H1 (cell line): ENCODE data around the gene TSPAN33. TPM values are rescaled to one million over a fixed set of nuclear protein-coding genes. Genes with fewer than 3 reads are reported as not detected.

Experiments used
- CTCF ChIA-PET: fragments of 300-600 bp; sonication (Branson Sonifier 250); formaldehyde crosslinking; loops from one replicate; lab custom pipeline; 2021; ENCODE audit not compliant: partially characterized antibody; lab: Charles Lee
- POLR2A ChIA-PET: fragments of 300-600 bp; sonication (Branson Sonifier 250); formaldehyde crosslinking; loops from one replicate; lab custom pipeline; 2021; ENCODE audit warnings: inconsistent platforms; ENCODE audit not compliant: partially characterized antibody; lab: Charles Lee
- DNase-seq, 2 experiments: peaks; one replicate each; pipeline versions ENCODE4 v3.0.0 to v3.0.0-alpha.2; 2010 to 2022; ENCODE audit warnings: low spot score in 2 of 2, low read depth in 1 of 2, mixed read lengths in 1 of 2
- FAIRE-seq: peaks from 2 replicates; lab custom pipeline; 2011; peaks lifted over from hg19 to GRCh38; lab: Jason Lieb, UNC
- H2AFZ ChIP-seq: 2 replicates; pipeline ENCODE4 v1.8.1; 2012; ENCODE audit warnings: low read length, inconsistent platforms
- H2AK5ac ChIP-seq: 2 replicates; pipeline ENCODE4 v1.6.1; 2013; ENCODE audit warnings: low read depth, low read length
- H2BK120ac ChIP-seq: replicated peaks from 2 replicates; pipeline ENCODE3; 2013; ENCODE audit warnings: low read depth, low read length, inconsistent platforms
- H2BK12ac ChIP-seq: 2 replicates; pipeline ENCODE4 v1.6.1; 2013; ENCODE audit warnings: low read depth, low read length
- H2BK15ac ChIP-seq: 2 replicates; pipeline ENCODE4 v1.6.1; 2013; ENCODE audit warnings: low read length
- H2BK20ac ChIP-seq: 2 replicates; pipeline ENCODE4 v1.6.1; 2013; ENCODE audit warnings: low read length
- H2BK5ac ChIP-seq: 2 replicates; pipeline ENCODE4 v1.6.1; 2013; ENCODE audit warnings: low read depth, low read length
- H3K14ac ChIP-seq: 2 replicates; pipeline ENCODE4 v1.6.1; 2013; ENCODE audit warnings: inconsistent platforms; ENCODE audit not compliant: insufficient read length
- H3K18ac ChIP-seq: 2 replicates; pipeline ENCODE4 v1.6.1; 2013; ENCODE audit warnings: low read length; ENCODE audit errors: extremely low read depth
- H3K23ac ChIP-seq: 2 replicates; pipeline ENCODE4 v1.6.1; 2013; ENCODE audit warnings: inconsistent platforms; ENCODE audit not compliant: insufficient read length
- H3K23me2 ChIP-seq: 2 replicates; pipeline ENCODE4 v1.6.1; 2013; ENCODE audit warnings: low read depth, low read length
- H3K27ac ChIP-seq: 2 replicates; pipeline ENCODE4 v1.6.1; 2011; ENCODE audit warnings: low read depth, low read length, inconsistent platforms
- H3K27me3 ChIP-seq, 4 experiments: replicated peaks in 1 of 4; 1 replicate in 1 of 4; 2 replicates in 3 of 4; pipeline versions ENCODE4 v1.6.1 to v1.8.1; 2011 to 2013; ENCODE audit warnings: low read length in 3 of 4, mild to moderate bottlenecking in 3 of 4, inconsistent platforms in 2 of 4, mixed read lengths in 2 of 4, moderate library complexity in 1 of 4; ENCODE audit not compliant: control insufficient read depth in 3 of 4, insufficient read depth in 3 of 4; ENCODE audit errors: extremely low read depth in 1 of 4
- H3K36me3 ChIP-seq, 4 experiments: 2 replicates each; pipeline versions ENCODE4 v1.6.1 to v1.8.1; 2011 to 2013; ENCODE audit warnings: mild to moderate bottlenecking in 4 of 4, low read length in 3 of 4, moderate library complexity in 2 of 4, control low read depth in 1 of 4, inconsistent platforms in 1 of 4; ENCODE audit not compliant: insufficient read depth in 4 of 4, control insufficient read depth in 2 of 4
- H3K4ac ChIP-seq: replicated peaks from 2 replicates; pipeline ENCODE3; 2013; ENCODE audit warnings: low read length, low read depth, mixed read lengths, inconsistent platforms; ENCODE audit not compliant: insufficient read length
- H3K4me1 ChIP-seq, 4 experiments: replicated peaks in 1 of 4; 1 replicate in 1 of 4; 2 replicates in 3 of 4; pipeline versions ENCODE4 v1.6.1 to v1.8.1; 2011 to 2013; ENCODE audit warnings: low read length in 3 of 4, inconsistent platforms in 2 of 4, mixed read lengths in 1 of 4; ENCODE audit not compliant: insufficient read depth in 4 of 4, control insufficient read depth in 3 of 4
- H3K4me2 ChIP-seq, 2 experiments: 2 replicates each; pipeline versions ENCODE4 v1.6.1 to v1.8.1; 2011 to 2013; ENCODE audit warnings: low read depth in 2 of 2, low read length in 2 of 2, control low read depth in 1 of 2, inconsistent platforms in 1 of 2, mild to moderate bottlenecking in 1 of 2; ENCODE audit not compliant: insufficient read depth in 1 of 2
- H3K4me3 ChIP-seq, 4 experiments: fragments of 200-600, 300-600 bp in 1 of 4; sonication (generic), shearing (Covaris generic), sonication (Bioruptor Twin) in 1 of 4; 2 replicates each; pipeline versions ENCODE4 v1.5.1 to v1.8.1; 2011 to 2016; ENCODE audit warnings: low read length in 4 of 4, low read depth in 3 of 4, control low read depth in 2 of 4, inconsistent platforms in 2 of 4, mild to moderate bottlenecking in 2 of 4, mixed read lengths in 1 of 4, moderate library complexity in 1 of 4; ENCODE audit not compliant: insufficient read depth in 2 of 4; ENCODE audit errors: extremely low read depth in 1 of 4
- H3K56ac ChIP-seq: replicated peaks from 2 replicates; pipeline ENCODE3; 2013; ENCODE audit warnings: low read depth, mild to moderate bottlenecking, mixed read lengths, low read length, inconsistent platforms; ENCODE audit not compliant: insufficient read length
- H3K79me1 ChIP-seq: 2 replicates; pipeline ENCODE4 v1.6.1; 2013; ENCODE audit warnings: low read depth, low read length, control low read depth
- H3K79me2 ChIP-seq, 2 experiments: 2 replicates each; pipeline versions ENCODE4 v1.6.1 to v1.8.1; 2012 to 2013; ENCODE audit warnings: low read length in 2 of 2, mild to moderate bottlenecking in 2 of 2, inconsistent platforms in 1 of 2; ENCODE audit not compliant: insufficient read depth in 2 of 2, control insufficient read depth in 1 of 2
- H3K9ac ChIP-seq, 4 experiments: replicated peaks in 1 of 4; 1 replicate in 1 of 4; 2 replicates in 3 of 4; pipeline versions ENCODE4 v1.6.1 to v1.8.1; 2011 to 2013; ENCODE audit warnings: low read depth in 3 of 4, low read length in 3 of 4, control low read depth in 2 of 4, mild to moderate bottlenecking in 2 of 4, moderate library complexity in 2 of 4, inconsistent platforms in 1 of 4; ENCODE audit errors: extremely low read depth in 1 of 4
- H3K9me3 ChIP-seq, 2 experiments: 2 replicates each; pipeline versions ENCODE4 v1.6.1 to v1.8.1; 2012 to 2013; ENCODE audit warnings: mild to moderate bottlenecking in 2 of 2, moderate library complexity in 2 of 2, control low read depth in 1 of 2, inconsistent platforms in 1 of 2, low read depth in 1 of 2, low read length in 1 of 2, mixed read lengths in 1 of 2; ENCODE audit not compliant: insufficient read depth in 2 of 2
- H4K20me1 ChIP-seq, 2 experiments: replicated peaks in 1 of 2; 2 replicates each; pipeline versions ENCODE3 to v1.8.1; 2011 to 2013; ENCODE audit warnings: inconsistent platforms in 2 of 2, low read length in 2 of 2, mild to moderate bottlenecking in 1 of 2; ENCODE audit not compliant: insufficient read depth in 2 of 2, control insufficient read depth in 1 of 2
- H4K5ac ChIP-seq: 2 replicates; pipeline ENCODE4 v1.6.1; 2013; ENCODE audit warnings: low read length, low read depth, mixed read lengths, inconsistent platforms; ENCODE audit not compliant: insufficient read length
- H4K8ac ChIP-seq: 2 replicates; pipeline ENCODE4 v1.8.0; 2013; ENCODE audit warnings: mild to moderate bottlenecking, moderate library complexity, low read length, inconsistent platforms; ENCODE audit not compliant: insufficient read depth; ENCODE audit errors: extremely low read depth
- H4K91ac ChIP-seq: replicated peaks from 2 replicates; pipeline ENCODE3; 2013; ENCODE audit warnings: low read length, mixed read lengths, inconsistent platforms; ENCODE audit not compliant: insufficient read length
- BRCA1 ChIP-seq: IDR thresholded peaks from 2 replicates; pipeline ENCODE4 v1.6.1; 2012; ENCODE audit warnings: low read depth, low read length, improper control_type of control experiment
- EP300 ChIP-seq, 2 experiments: IDR thresholded peaks; 1 replicate in 1 of 2; 2 replicates in 1 of 2; pipeline ENCODE4 v1.6.1; 2011 to 2012; ENCODE audit warnings: low read depth in 2 of 2, low read length in 2 of 2, mild to moderate bottlenecking in 2 of 2, borderline replicate concordance in 1 of 2, inconsistent platforms in 1 of 2, moderate library complexity in 1 of 2
- WGBS, 2 experiments: shearing (Covaris generic) in 1 of 2; methylation state at CpG; one replicate each; pipeline versions ENCODE4 v1.1.6 to v1.1.7; 2013 to 2015; ENCODE audit warnings: low lambda C conversion rate in 2 of 2, mixed read lengths in 2 of 2, inconsistent platforms in 1 of 2, low coverage in 1 of 2, missing lambda C conversion rate in 1 of 2; ENCODE audit not compliant: insufficient replicate concordance in 2 of 2, insufficient coverage in 1 of 2, insufficient read length in 1 of 2; ENCODE audit errors: extremely low coverage in 1 of 2, missing lambda C conversion rate in 1 of 2; 5-methylcytosine and 5-hydroxymethylcytosine counted together
- polyA plus RNA-seq, 7 experiments: library from polyadenylated mRNA; depleted of rRNA in 3 of 7; stranded (reverse) in 5 of 7; unstranded in 2 of 7; fragments of >200 nt in 5 of 7; fragments of 200-250 nt in 2 of 7; gene quantifications; 1 replicate in 5 of 7; 2 replicates in 1 of 7; 4 replicates in 1 of 7; pipeline versions ENCODE4 v1.2.1 to v1.2.3, GENCODE V29; 2011 to 2013; ENCODE audit warnings: missing spikeins in 2 of 7, mixed read lengths in 2 of 7
- total RNA-seq: library from RNA; stranded (reverse); fragmentation: NEBNext Ultra II Directional; extraction: Animal tissue kit (Norgen Biotek cat#: 25700); gene quantifications from 2 replicates; pipeline ENCODE4 v1.2.1, GENCODE V29; 2021

The TSPAN33 gene
- total and polyA plus RNA-seq, 2 of the 8 experiments (the other 6 are each of a cell fraction or from before 2014, with no cell fraction given), result 42.8 to 47.1 TPM

DNA sequence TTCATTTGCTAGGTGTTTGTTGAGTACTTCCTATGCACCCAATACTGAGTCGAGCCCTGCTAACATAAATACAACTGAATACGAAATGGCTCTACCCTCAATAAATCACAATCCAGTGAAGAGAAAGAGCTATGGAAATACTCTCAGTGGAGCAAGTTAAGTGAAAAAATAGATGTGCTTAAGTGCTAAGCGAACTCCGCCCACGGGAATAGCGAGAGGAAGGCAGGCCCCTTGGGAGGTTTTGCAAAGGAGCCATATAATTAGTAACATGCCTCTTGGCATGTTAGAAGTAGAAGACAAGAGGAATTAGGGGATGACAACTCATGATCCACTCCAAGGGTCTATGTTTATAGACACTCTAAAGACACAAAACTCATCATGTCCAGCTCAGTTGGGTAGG lies 42.8 kb upstream of the TSPAN33 start:
- H3K36me3 ChIP-seq, result no peaks in the 10 kb centered on the region
- no peaks in the 10 kb centered on the region for H3K79me2 ChIP-seq
- H3K79me1 ChIP-seq, result no peaks in the 10 kb centered on the region
- no peak overlapping the region for H3K27ac ChIP-seq
- H4K8ac ChIP-seq, result no peak overlapping the region
- no peak overlapping the region for H3K23ac ChIP-seq
- no peaks in the 10 kb centered on the region for H3K4me1 ChIP-seq
- no peak overlapping the region for H3K18ac ChIP-seq
- no peak overlapping the region for H3K4me3 ChIP-seq
- no peak overlapping the region for H2AK5ac ChIP-seq
- H3K9ac ChIP-seq, result no peak overlapping the region
- FAIRE-seq (no peak), DNase-seq (no peak)
- H2BK120ac ChIP-seq, result no peak overlapping the region
- 87% methylated on average over 6 of the region's 6 CpGs; no CpG with 5 or more reads in 1 of the 2 experiments for WGBS, 2 experiments
- ChIA-PET CTCF (interaction anchor here (0.6 to 3.6 kb wide), 7 partner anchors 9 to 190 kb away, joined by 3 to 30 read pairs (median 4); no protein-coding TSS in a partner anchor), POLR2A (no interaction called here)
- H3K9me3 ChIP-seq, result no peaks in the 10 kb centered on the region
- no peaks in the 10 kb centered on the region for H3K27me3 ChIP-seq
- no peak overlapping the region for H4K91ac ChIP-seq
- no peak overlapping the region for H2AFZ ChIP-seq
- no peak overlapping the region for H3K4me2 ChIP-seq
- no peak overlapping the region for H2BK20ac ChIP-seq
- no peaks in the 10 kb centered on the region for H4K20me1 ChIP-seq
- TF ChIP-seq EP300 (IDR thresholded peaks at IDR 0.05; ENCODE audit: borderline replicate concordance in 1 of 2, low read depth in 2 of 2, low read length in 2 of 2) (no peak), BRCA1 (no peak)
- no peak overlapping the region for H3K14ac ChIP-seq
- no peak overlapping the region for H3K56ac ChIP-seq
- H2BK12ac ChIP-seq, result no peak overlapping the region
- no peak overlapping the region for H4K5ac ChIP-seq
- no peaks in the 10 kb centered on the region for H3K23me2 ChIP-seq
- no peak overlapping the region for H2BK15ac ChIP-seq
- H3K4ac ChIP-seq, result no peak overlapping the region
- H2BK5ac ChIP-seq, result no peak overlapping the region
